ENCODE data around the gene WASL.

The WASL gene

GRCh38 chr7:123687727-123688126 lies 61.1 kb downstream of the WASL start:
- DNase-seq, result no peak

- DNase-seq, result no peak
Observed at GRCh38 chr7:123687161-123687560, 61.6 kb downstream of the WASL start.

GRCh38 chr7:123682690-123683089 lies 66.1 kb downstream of the WASL start:
- no peak for DNase-seq

GRCh38 chr7:123681561-123681960 lies 67.2 kb downstream of the WASL start:
- no peak for DNase-seq

GRCh38 chr7:123680580-123680979 lies 68.2 kb downstream of the WASL start:
- DNase-seq, result no peak

- no peak for DNase-seq
Observed at GRCh38 chr7:123679614-123680013, 69.2 kb downstream of the WASL start.

- DNase-seq, result no peak
Observed at GRCh38 chr7:123677061-123677715, 71.6 kb downstream of the WASL start.

- no peak for DNase-seq
Observed at GRCh38 chr7:123675181-123675473, 73.7 kb downstream of the WASL start.

GRCh38 chr7:123674399-123675180 lies 74.2 kb downstream of the WASL start:
- no peak for DNase-seq

- DNase-seq, result no peak
Observed at GRCh38 chr7:123673752-123674398, 74.9 kb downstream of the WASL start.

- DNase-seq, result no peak
Observed at GRCh38 chr7:123673137-123673732, 75.6 kb downstream of the WASL start.

- no peak for DNase-seq
Observed at GRCh38 chr7:123669485-123669884, 79.3 kb downstream of the WASL start.

- no peak for DNase-seq
Observed at GRCh38 chr7:123666492-123666891, 82.3 kb downstream of the WASL start.

- no peak for DNase-seq
Observed at GRCh38 chr7:123665896-123666295, 82.9 kb downstream of the WASL start.

GRCh38 chr7:123665157-123665556 lies 83.6 kb downstream of the WASL start:
- DNase-seq, result no peak

GRCh38 chr7:123663200-123663599 lies 85.6 kb downstream of the WASL start:
- no peak for DNase-seq

GRCh38 chr7:123662755-123663154 lies 86.0 kb downstream of the WASL start:
- DNase-seq, result no peak

- DNase-seq, result no peak
Observed at GRCh38 chr7:123662293-123662692, 86.5 kb downstream of the WASL start.

- DNase-seq, result no peak
Observed at GRCh38 chr7:123661765-123662164, 87.0 kb downstream of the WASL start.

GRCh38 chr7:123660514-123661354 lies 88.1 kb downstream of the WASL start:
- no peak for DNase-seq

- DNase-seq, result no peak
Observed at GRCh38 chr7:123658023-123658422, 90.8 kb downstream of the WASL start.

- DNase-seq, result no peak
Observed at GRCh38 chr7:123657304-123657685, 91.5 kb downstream of the WASL start.
